PFSK-1 (cell line): ENCODE results near the gene SV2C.

Source experiments
- FOXP2 ChIP-seq: optimal IDR thresholded peaks from 2 replicates; pipeline ENCODE3; 2011; ENCODE audit warnings: borderline replicate concordance, control low read depth, inconsistent platforms; ENCODE audit not compliant: insufficient read depth; ENCODE audit errors: extremely low read length, extremely low read depth
- POLR2AphosphoS5 ChIP-seq: IDR thresholded peaks from 2 replicates; pipeline ENCODE4 v1.6.1; 2012; ENCODE audit warnings: low read depth, mild to moderate bottlenecking, control low read depth, low read length, moderate library complexity
- REST ChIP-seq, 2 experiments: IDR thresholded peaks; 2 replicates each; pipeline versions ENCODE4 v1.6.1 to v1.8.0; 2011 to 2012; ENCODE audit warnings: low read depth in 2 of 2, low read length in 2 of 2, control low read depth in 1 of 2, inconsistent platforms in 1 of 2, mild to moderate bottlenecking in 1 of 2, moderate library complexity in 1 of 2; ENCODE audit not compliant: insufficient read depth in 1 of 2
- SIN3A ChIP-seq: IDR thresholded peaks from 2 replicates; pipeline ENCODE4 v1.6.1; 2012; ENCODE audit warnings: mild to moderate bottlenecking, low read length, moderate library complexity, borderline replicate concordance; ENCODE audit not compliant: insufficient read depth
- TAF1 ChIP-seq: IDR thresholded peaks from 2 replicates; pipeline ENCODE4 v1.6.1; 2012; ENCODE audit warnings: low read length, control low read depth, borderline replicate concordance; ENCODE audit not compliant: insufficient read depth

Gene SV2C

GRCh38 chr5:76386360-76386759, 303.2 kb downstream of the SV2C start:
- TF ChIP-seq TAF1 (no peak), POLR2AphosphoS5 (no peak), SIN3A (no peak), REST (IDR thresholded peaks at IDR 0.05; ENCODE audit: insufficient read depth in 1 of 2, low read depth in 2 of 2, low read length in 2 of 2) (no peak), FOXP2 (no peak)

GRCh38 chr5:76388236-76388635, 305.1 kb downstream of the SV2C start:
- TF ChIP-seq TAF1 (no peak), FOXP2 (no peak), POLR2AphosphoS5 (no peak), SIN3A (no peak), REST (IDR thresholded peaks at IDR 0.05; ENCODE audit: insufficient read depth in 1 of 2, low read depth in 2 of 2, low read length in 2 of 2) (no peak)

GRCh38 chr5:76388791-76389512, 305.8 kb downstream of the SV2C start:
- TF ChIP-seq FOXP2 (no peak), REST (IDR thresholded peaks at IDR 0.05; ENCODE audit: insufficient read depth in 1 of 2, low read depth in 2 of 2, low read length in 2 of 2) (no peak), SIN3A (no peak), TAF1 (no peak), POLR2AphosphoS5 (no peak)

GRCh38 chr5:76389513-76390154, 306.5 kb downstream of the SV2C start:
- TF ChIP-seq POLR2AphosphoS5 (no peak), REST (IDR thresholded peaks at IDR 0.05; ENCODE audit: insufficient read depth in 1 of 2, low read depth in 2 of 2, low read length in 2 of 2) (no peak), FOXP2 (no peak), SIN3A (no peak), TAF1 (no peak)

GRCh38 chr5:76391014-76391413, 307.8 kb downstream of the SV2C start:
- TF ChIP-seq REST (IDR thresholded peaks at IDR 0.05; ENCODE audit: insufficient read depth in 1 of 2, low read depth in 2 of 2, low read length in 2 of 2) = no peak
- no peak for TF ChIP-seq POLR2AphosphoS5
- no peak for TF ChIP-seq FOXP2
- TF ChIP-seq SIN3A = no peak
